NCI-H2196 treated with DMSO at 0.1 percent for 48 hours (cell line): ENCODE measurements around the gene ECE1.
"Not testable (repeated sequence)": the region's sequence is repeated elsewhere in the genome, so short reads cannot be mapped to it uniquely, and the experiment has no call there.

Experiments used
- DNase-seq: peaks from one replicate; lab custom pipeline; 2025; ENCODE audit not compliant: unreplicated experiment; lab: John Stamatoyannopoulos, UW

The ECE1 gene

DNA sequence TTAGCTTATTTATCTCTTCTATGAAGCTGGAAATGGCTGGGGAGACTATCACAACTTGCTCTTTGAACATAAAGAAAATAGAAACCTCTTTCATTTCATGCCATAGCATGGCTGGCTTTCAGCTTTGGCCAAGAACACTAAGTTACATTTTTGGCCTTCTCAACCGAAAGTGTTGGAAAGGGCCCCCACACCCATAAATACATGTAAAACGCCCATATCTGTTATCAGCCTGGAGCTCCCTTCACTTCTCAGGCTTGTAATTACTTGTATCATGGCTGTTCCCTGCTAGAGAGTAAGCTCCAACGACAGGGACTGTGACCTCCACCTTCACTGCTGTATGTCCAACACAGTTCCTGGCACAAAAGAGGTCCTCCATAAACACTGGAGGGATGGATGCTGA lies 100.8 kb downstream of the ECE1 start:
- no peak for DNase-seq

DNA sequence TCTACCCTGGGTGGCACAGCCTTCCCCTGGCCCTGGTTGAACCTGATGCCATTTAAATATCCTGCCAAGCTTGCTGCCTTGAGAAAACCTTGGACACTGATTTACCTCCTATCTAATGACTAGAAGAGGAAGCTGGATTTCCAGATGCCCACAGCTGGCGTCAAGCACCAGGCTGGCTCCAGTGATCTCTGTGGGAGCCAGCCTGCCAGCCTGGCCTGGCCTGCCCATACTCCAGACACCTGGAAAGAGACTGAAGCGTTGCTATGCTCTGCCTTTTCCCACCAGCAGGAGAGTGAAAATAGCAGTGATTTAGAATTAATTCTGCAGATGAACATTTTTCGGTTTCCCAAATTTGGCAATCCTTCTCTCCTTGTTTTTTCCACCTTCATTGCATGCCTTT lies 102.0 kb downstream of the ECE1 start:
- DNase-seq: no peak

DNA sequence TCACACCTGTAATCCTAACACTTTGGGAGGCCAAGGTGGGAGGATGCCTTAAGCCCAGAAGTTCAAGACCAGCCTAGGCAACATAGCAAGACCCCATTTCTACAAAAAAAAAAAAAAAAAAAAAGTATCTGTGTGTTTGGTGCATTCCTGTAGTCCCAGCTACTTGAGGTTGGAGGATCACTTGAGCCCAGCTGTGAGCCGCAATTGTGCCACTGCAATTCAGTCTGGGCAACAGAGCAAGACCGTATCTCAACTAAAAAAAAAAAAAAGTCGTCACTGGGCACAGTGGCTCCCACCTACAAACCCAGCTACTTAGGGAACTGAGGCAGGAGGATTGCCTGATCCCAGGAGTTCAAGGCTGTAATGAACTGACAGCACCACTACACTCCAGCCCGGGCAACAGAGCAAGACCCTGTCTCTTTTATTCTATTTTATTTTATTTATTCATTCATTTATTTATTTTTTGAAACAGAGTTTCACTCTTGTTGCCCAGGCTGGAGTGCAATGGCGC lies 105.0 kb downstream of the ECE1 start:
- no peak for DNase-seq

DNA sequence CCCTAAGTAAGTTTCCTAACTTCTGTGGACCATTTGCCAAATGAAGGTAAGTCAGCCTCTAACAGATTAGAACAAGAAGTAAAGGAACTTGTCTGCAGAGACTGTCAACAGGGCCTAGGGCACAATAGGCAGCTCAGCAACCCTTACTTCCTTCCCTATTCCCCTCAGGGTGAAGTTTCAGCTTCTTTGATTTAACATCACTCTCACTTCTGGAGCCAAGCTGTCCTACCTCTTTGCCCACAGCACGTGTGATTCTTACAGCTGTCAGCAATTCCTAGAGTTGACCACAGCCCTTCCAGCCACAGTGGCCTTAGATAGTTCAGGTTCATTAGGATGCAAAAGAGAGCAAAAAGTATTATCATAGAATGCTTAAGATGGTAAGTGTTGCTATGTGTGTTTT lies 106.0 kb downstream of the ECE1 start:
- no peak for DNase-seq

DNA sequence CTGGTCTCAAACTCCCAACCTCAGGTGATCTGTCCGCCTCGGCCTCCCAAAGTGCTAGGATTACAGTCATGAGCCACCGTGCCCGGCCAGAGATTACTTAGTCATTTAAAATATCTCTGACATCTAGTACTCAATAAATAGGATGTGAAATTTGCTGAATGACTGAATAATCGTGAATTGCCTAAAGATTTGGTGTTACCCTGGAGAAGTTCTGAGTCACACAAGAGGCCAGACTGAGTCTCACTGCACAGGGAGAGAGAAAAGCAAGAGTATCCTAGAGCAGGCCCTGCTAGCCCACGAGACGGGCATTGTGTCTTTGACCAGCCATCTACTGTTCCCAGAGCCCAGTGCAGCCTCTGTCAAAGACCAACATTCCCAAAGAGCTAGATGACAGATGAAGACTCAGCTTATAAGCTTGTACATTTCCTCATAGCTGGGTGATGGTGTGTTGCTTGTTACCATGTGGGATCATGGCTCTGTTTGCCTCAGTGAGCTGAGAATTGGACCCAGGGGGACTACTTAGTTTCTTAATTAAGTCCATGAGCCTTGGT lies 108.0 kb downstream of the ECE1 start:
- DNase-seq: no peak

DNA sequence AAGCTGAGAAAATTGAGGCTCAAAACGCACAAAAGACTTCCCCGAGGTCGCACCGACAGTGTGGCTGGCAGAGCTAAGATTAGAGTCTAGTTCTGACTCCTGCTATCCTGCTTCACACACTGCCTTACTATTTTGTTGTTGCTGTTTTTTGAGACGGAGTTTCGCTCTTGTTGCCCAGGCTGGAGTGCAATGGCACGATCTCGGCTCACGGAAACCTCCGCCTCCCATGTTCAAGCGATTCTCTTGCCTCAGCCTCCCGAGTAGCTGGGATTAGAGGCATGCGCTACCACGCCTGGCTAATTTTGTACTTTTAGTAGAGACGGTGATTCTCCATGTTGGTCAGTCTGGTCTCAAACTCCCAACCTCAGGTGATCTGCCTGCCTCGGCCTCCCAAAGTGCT lies 112.0 kb downstream of the ECE1 start:
- DNase-seq: not testable (repeated sequence)

DNA sequence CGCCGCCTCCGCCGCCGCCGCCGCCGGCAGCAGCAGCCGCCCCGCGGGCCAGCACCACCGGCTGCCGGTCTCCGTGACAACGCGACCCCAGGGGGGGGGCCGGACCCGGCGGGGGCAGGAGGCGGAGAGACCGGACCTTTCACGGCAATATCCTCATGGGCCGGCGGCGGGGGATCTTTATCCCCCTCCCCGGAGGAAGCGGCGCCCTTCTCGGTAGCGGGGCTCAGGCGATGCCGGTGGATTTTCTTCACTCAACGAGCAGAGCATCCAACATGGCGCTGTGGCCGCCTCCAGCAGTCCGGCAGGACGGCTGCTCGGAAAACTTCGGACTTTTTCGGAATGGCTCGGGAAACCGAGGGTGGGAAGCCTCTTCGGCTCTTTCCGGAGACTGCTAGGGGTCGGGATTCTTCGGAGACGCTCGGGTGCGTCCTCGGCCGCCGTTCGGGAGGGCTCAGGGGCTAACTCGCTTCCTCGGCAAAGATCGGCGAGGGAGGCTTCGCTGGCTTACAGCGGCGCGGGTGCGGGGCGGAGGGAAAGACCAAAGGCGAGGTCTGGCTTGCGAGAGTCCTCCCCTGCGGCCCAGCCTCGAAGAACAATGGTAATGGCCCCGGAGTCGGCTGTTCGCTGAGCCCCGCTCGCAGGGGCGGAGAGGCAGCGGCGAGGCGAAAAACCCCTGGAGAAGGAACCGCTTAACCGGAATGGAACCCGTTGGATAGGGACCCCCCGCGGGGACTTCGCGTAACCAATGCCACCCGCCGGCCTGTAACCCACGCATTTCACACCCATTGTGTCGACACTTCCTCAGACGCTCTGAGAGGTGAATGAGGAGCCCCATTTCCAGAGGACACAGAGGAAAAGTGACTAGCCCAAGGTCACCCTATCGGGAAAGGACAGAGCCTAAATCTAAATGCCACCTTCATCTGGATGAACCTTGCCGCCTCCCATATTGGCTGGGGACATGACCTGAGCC lies 113.4 kb downstream of the ECE1 start, which contains the start of gene EIF4G3:
TSS of gene EIF4G3 (minus strand) at position 312 of the 970 bp plus-strand sequence. CDS start 174,155 bp downstream, outside the sequence.
- peak; percentile 95 for DNase-seq

DNA sequence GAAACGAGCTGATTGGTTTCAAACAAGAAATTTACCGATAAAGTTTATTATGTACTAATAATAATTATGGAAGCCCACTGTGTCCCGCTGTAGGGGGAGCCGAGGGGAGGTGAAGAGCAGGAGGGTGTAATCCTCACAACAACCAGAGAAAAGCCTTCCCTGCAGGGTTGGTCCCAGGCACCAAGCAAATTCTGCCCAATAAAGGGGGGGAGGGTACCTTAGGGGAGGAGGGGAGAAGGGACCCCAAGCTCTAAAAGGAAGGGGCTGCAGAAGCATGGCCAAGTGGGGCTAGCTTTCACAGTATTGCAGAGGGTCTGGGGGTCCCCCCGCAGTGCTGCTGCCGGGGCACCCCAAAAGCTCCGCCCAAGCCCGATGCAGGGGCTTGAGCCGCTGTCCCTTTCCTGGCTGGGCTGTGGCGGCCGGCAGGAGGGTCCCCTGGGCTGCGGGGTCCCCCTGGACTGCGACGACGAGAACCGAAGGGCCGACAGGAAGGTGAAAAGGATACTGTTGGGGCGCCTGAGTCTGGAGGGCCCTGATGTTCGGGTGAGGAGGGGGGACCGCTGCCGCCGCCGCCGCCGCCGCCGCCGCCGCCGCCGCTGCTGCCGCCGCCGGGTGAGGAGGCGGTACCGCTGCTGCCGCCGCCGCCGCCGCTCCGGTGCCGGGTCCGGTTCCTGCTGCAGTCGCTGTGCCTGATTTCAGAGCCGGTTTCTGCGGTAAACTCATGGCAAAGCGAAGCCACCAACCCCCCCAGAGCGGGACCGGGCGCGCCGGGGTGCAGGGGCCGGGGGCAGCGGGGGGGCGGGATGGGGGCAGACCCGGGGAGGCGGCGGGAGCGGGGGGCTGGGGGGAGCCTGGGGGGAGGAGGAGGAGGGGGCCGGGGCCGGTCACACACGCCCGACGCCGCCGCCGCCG lies 114.3 kb downstream of the ECE1 start:
- no peak for DNase-seq

DNA sequence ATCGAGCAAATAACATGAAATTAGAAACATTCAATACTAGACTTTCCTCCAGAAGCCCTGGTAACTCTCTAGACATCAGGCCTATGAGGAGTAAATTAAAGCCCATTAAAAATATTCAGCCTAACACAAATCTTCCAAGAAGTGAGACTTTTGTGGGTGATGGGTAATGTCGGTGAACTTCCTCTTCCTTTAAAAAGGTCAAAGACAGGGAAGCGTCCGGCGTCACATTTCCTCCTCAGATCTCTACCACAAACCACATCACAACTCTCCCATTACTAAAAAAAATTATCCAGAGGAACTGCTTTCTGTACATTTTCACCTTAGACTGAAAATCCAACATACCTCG lies 115.0 kb downstream of the ECE1 start:
- DNase-seq: no peak

DNA sequence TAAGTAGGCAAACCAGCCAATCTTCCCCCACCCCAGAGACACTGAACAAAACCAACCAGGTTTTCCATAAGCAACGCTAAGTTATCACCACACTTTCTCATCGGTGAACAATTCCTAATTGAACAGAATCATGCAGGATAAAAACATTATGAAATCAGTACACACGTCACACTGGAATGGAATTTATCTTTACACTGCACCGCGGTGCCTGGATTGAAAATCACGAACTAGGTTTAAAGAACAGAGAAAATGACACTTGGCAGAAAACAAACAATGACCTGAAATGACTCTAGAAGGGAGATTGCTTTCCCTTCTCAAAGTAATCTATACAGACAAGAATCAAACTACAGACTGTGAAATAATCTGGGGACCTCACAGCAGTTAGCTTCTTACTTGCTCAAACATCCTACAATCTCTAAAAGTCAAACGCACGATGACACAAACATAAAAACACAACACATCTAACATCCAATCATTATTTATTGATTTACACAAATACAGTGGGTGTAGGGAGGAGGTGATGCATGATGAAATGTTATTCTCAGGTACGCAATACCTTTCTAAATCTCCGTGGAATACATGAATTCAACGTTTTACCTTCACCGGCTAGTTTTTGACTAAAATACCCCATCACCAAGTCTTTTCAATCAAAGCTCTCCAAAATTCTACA lies 115.5 kb downstream of the ECE1 start:
- DNase-seq: no peak

DNA sequence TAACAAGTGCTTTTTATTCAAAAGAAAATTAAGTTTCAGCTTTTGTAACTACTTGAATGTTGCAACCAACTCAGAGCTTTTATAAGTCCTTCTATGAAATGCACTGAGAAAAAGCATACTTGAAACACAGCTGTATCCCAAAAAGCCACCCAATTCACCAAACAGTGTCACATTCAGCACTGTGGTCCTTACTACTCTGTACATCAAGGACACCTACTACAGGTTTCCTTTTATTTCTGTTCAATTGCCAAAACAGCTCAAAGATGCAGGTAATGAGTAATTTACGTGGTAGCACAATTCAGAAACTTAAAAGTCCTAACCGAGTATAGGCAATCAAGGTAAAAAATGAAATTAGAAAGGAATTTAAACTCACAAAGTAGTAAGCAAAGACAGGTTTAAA lies 116.0 kb downstream of the ECE1 start:
- DNase-seq: no peak

DNA sequence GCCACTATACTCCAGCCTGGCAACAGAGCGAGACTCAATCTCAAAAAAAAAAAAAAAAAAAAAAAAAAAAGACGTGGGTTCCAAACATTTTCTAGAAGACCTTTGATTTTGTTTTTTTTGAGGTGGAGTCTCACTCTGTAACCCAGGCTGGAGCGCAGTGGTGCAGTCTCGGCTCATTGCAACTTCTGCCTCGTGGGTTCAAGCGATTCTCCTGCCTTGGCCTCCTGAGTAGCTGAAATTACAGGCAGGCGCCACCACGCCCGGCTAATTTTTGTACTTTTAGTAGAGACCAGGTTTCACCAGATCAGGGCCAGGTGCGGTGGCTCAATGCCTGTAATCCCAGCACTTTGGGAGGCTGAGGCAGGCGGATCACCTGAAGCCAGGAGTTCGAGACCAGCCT lies 117.2 kb downstream of the ECE1 start:
- DNase-seq: not testable (repeated sequence)

DNA sequence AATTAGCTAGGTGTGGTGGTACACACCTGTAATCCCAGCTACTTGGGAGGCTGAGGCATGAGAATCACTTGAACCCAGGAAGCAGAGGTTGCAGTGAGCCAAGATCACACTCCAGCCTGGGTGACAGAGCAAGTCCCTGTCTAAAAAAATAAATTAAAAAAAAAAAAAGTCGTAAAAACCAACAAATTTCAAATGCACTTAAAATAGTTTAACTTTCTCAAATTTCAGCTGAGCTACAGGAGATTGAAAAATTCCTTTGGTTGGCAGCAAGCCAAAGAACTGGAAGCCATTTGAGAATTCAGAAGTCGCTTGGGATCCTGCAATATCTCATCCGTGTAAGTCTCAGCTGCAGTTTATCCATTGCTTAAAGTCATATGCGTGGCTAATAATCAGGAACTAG lies 119.4 kb downstream of the ECE1 start:
- not testable (repeated sequence) for DNase-seq

DNA sequence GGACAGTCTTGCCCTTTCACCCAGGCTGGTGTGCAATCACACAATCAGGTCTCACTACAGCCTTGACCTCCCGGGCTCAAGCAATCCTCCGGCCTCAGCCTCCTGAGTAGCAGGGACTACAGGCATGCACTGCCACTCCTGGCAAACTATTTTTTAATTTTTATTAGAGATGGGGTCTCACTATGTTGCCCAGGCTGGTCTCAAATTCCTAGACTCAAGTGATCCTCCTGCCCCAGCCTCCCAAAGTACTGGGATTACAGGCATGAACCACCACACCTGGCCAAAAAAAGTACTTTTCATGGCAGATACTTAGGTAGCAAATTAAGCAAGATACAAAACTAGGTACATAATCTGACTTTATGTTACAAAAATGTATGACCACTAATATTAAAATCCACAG lies 121.8 kb downstream of the ECE1 start:
- DNase-seq: no peak
